CD4-positive, alpha-beta T cell treated with Interleukin-15 for 1 hour (primary cell): Measurements from ENCODE around the gene ITPR2.
"Not testable (repeated sequence)": the region's sequence is repeated elsewhere in the genome, so short reads cannot be mapped to it uniquely, and the experiment has no call there.

Source experiments
- DNase-seq: peaks from one replicate; pipeline ENCODE4 v3.0.0-alpha.2; 2020

The ITPR2 gene

GRCh38 chr12:26431211-26431610 lies 401.8 kb downstream of the ITPR2 start:
- no peak for DNase-seq

GRCh38 chr12:26430596-26430995 lies 402.4 kb downstream of the ITPR2 start:
- not testable (repeated sequence) for DNase-seq

- no peak for DNase-seq
Measured at GRCh38 chr12:26429070-26429691, 403.8 kb downstream of the ITPR2 start.

- DNase-seq, result no peak
Measured at GRCh38 chr12:26428420-26428819, 404.6 kb downstream of the ITPR2 start.

- DNase-seq, result no peak
Measured at GRCh38 chr12:26426652-26427051, 406.3 kb downstream of the ITPR2 start.

- no peak for DNase-seq
Measured at GRCh38 chr12:26425587-26426260, 407.3 kb downstream of the ITPR2 start.

- DNase-seq, result no peak
Measured at GRCh38 chr12:26422839-26423398, 410.1 kb downstream of the ITPR2 start.

- DNase-seq, result no peak
Measured at GRCh38 chr12:26416550-26416949, 416.4 kb downstream of the ITPR2 start.

- no peak for DNase-seq
Measured at GRCh38 chr12:26410689-26411088, 422.3 kb downstream of the ITPR2 start.

GRCh38 chr12:26406813-26407212 lies 426.2 kb downstream of the ITPR2 start:
- DNase-seq, result no peak

GRCh38 chr12:26406391-26406790 lies 426.6 kb downstream of the ITPR2 start:
- DNase-seq, result no peak

- DNase-seq, result no peak
Measured at GRCh38 chr12:26403601-26404000, 429.4 kb downstream of the ITPR2 start.

GRCh38 chr12:26402648-26403047 lies 430.3 kb downstream of the ITPR2 start:
- no peak for DNase-seq

GRCh38 chr12:26401874-26402273 lies 431.1 kb downstream of the ITPR2 start:
- no peak for DNase-seq

GRCh38 chr12:26400627-26401026 lies 432.4 kb downstream of the ITPR2 start:
- DNase-seq, result no peak

GRCh38 chr12:26399381-26399780 lies 433.6 kb downstream of the ITPR2 start:
- no peak for DNase-seq

GRCh38 chr12:26396402-26396801 lies 436.6 kb downstream of the ITPR2 start:
- no peak for DNase-seq

GRCh38 chr12:26389343-26389742 lies 443.7 kb downstream of the ITPR2 start:
- DNase-seq, result no peak

GRCh38 chr12:26384536-26384935 lies 448.5 kb downstream of the ITPR2 start:
- no peak for DNase-seq

GRCh38 chr12:26383041-26383440 lies 450.0 kb downstream of the ITPR2 start:
- DNase-seq, result no peak

GRCh38 chr12:26380897-26381296 lies 452.1 kb downstream of the ITPR2 start:
- no peak for DNase-seq

GRCh38 chr12:26379777-26380467 lies 453.1 kb downstream of the ITPR2 start:
- DNase-seq, result no peak

GRCh38 chr12:26378711-26379110 lies 454.3 kb downstream of the ITPR2 start:
- no peak for DNase-seq
